Measurements from ENCODE around the gene INSIG2. TPM values are rescaled to one million over a fixed set of nuclear protein-coding genes. Genes with fewer than 3 reads are reported as not detected.

INSIG2 gene
- total and polyA plus RNA-seq, 2 of the 4 experiments (the other 2 are of a cell fraction): 9.1 to 11.7 TPM

- Histone ChIP-seq H2AK9ac (replicated peaks; ENCODE audit: low read depth, low read length, poor library complexity) (no peak overlapping the region), H2AK5ac (ENCODE audit: low read depth, low read length) (no peak overlapping the region), H3K23ac (ENCODE audit: low read depth, low read length) (no peak overlapping the region), H2AFZ (replicated peaks; ENCODE audit: low read length, poor library complexity) (no peak overlapping the region), H4K5ac (ENCODE audit: low read depth, low read length) (no peak overlapping the region), H2BK5ac (ENCODE audit: low read depth, low read length, poor library complexity, severe bottlenecking) (no peak overlapping the region), H3K56ac (ENCODE audit: extremely low read depth, insufficient read depth, low read length) (no peak overlapping the region), H3K27ac (ENCODE audit: insufficient read depth, low read length) (no peak overlapping the region), H4K91ac (ENCODE audit: insufficient read depth, low read depth, low read length) (no peak overlapping the region), H3K14ac (replicated peaks; ENCODE audit: low read depth, low read length) (no peak overlapping the region), H3K4me1 (ENCODE audit: control insufficient read depth, insufficient read depth, low read length) (0 out of 2 replicates have a peak, but pooled peaks cover under 1% of the 10 kb centered on the region), H3K4me3 (ENCODE audit: insufficient read depth, low read depth, low read length) (no peak overlapping the region), H2BK120ac (ENCODE audit: low read depth, low read length) (no peak overlapping the region), H4K8ac (ENCODE audit: low read depth in 2 of 2, low read length in 2 of 2) (no peak overlapping the region), H3K27me3 (ENCODE audit: control insufficient read depth, insufficient read depth, low read length) (no peaks in the 10 kb centered on the region), H3K36me3 (ENCODE audit: control insufficient read depth, insufficient read depth, low read length) (peaks cover 2% of the 10 kb centered on the region; the same call in 1 of the 2 replicates), H3K4me2 (ENCODE audit: low read depth, low read length) (no peak overlapping the region), H4K20me1 (ENCODE audit: insufficient read depth, low read length) (no peaks in the 10 kb centered on the region), H2BK20ac (ENCODE audit: low read depth, low read length) (no peak overlapping the region), H3K9ac (ENCODE audit: low read depth, low read length) (no peak overlapping the region), H3K79me1 (ENCODE audit: low read depth in 1 of 2, low read length in 2 of 2) (peaks cover 0 to under 1% of the 10 kb centered on the region in 2 experiments; a peak in 2 of 4 replicates), H2BK15ac (ENCODE audit: low read depth, low read length) (no peak overlapping the region), H3K9me1 (ENCODE audit: insufficient read depth, low read length) (0 out of 2 replicates have a peak, but pooled peaks cover 2% of the 10 kb centered on the region), H3K18ac (ENCODE audit: low read depth, low read length) (no peak overlapping the region), H3K4ac (ENCODE audit: low read depth, low read length) (no peak overlapping the region), H3K9me3 (ENCODE audit: control insufficient read depth, insufficient read depth, low read length) (no peaks in the 10 kb centered on the region)
- WGBS, 2 experiments (ENCODE audit: extremely low coverage in 2 of 2, insufficient read length in 1 of 2): no CpG with 5 or more reads among the region's 3 CpGs
- DNase-seq (no peak), ATAC-seq (ENCODE audit: low read depth) (no peak)
- CTCF ChIA-PET: no interaction called here
- TF ChIP-seq BHLHE40 (IDR thresholded peaks at IDR 0.05; ENCODE audit: low read depth, low read length) (no peak), SMC3 (IDR thresholded peaks at IDR 0.05; ENCODE audit: low read depth, low read length) (no peak), RAD21 (IDR thresholded peaks at IDR 0.05; ENCODE audit: low read length) (no peak), MAZ (IDR thresholded peaks at IDR 0.05; ENCODE audit: borderline replicate concordance, low read depth, low read length) (no peak), POLR2A (IDR thresholded peaks at IDR 0.05; ENCODE audit: low read depth, low read length) (no peak), MXI1 (IDR thresholded peaks at IDR 0.05; ENCODE audit: borderline replicate concordance, low read depth, low read length) (no peak), NFE2L2 (IDR thresholded peaks at IDR 0.05; ENCODE audit: low read depth, low read length) (no peak), CHD1 (IDR thresholded peaks at IDR 0.05; ENCODE audit: low read depth, low read length) (no peak)
- intact Hi-C loops (cut with micrococcal nuclease) (no loop called here), in situ Hi-C loops (cut with MboI; ENCODE audit: low sequenced_read_pairs) (no loop called here), dilution Hi-C loops (cut with HindIII; ENCODE audit: low sequenced_read_pairs, unreplicated experiment) (no loop called here)
- no TSS peak for BruUV-seq (replicated peaks)
- POLR2A ChIA-PET (ENCODE audit: unreplicated experiment): no interaction called here
Observed at GRCh38 chr2:118106926-118107325, 18.7 kb downstream of the INSIG2 start.
